Measurements from ENCODE around the gene WBP1L. TPM values are rescaled to one million over a fixed set of nuclear protein-coding genes. Genes with fewer than 3 reads are reported as not detected.

The WBP1L gene
- polyA plus RNA-seq, 3 donors: 24.8 to 43.0 (median 38.3) TPM

DNA sequence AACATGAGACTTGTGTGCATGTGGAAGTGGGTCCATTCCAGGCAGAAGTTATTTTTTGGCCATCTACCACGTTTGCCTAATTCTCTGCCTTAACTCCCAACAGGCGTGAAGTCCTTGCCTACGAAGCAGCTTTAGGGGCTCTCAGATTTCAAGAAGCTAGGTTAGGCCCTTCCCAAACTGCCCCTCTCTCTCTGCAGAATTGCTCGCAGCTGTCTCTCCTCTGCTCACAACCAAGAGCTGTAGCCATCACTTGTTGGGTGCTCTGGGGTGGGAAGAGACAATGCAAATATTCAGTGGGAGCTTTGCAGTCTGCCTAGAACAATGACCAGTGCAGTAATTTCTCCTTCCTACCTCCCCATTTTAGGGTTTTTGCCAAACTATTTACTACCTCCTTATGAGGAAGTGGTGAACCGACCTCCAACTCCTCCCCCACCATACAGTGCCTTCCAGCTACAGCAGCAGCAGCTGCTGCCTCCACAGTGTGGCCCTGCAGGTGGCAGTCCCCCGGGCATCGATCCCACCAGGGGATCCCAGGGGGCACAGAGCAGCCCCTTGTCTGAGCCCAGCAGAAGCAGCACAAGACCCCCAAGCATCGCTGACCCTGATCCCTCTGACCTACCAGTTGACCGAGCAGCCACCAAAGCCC lies 68.6 kb downstream of the WBP1L start:
- peak overlapping the region; percentile 50 for H3K4me2 ChIP-seq (replicated peaks; ENCODE audit: extremely low read depth, low read length, poor library complexity, severe bottlenecking)
- Mint-ChIP-seq H3K4me1 (peaks cover 67% of the 10 kb centered on the region), H3K36me3 (peaks cover 56 to 73% of the 10 kb centered on the region in 2 donors), H3K27ac (peak overlapping the region; percentile 91 to 99 (median 93)), H3K27me3 (ENCODE audit: low read depth in 3 of 3) (peaks cover 0 to 3% (median 0%) of the 10 kb centered on the region in 3 donors), H3K4me3 (peak overlapping the region in 1 of 2 donors; percentile 49), H3K9me3 (no peaks in the 10 kb centered on the region)
- peaks cover 9% of the 10 kb centered on the region for H3K79me2 ChIP-seq (ENCODE audit: insufficient read depth, low read length)
- no peak overlapping the region for H2AFZ ChIP-seq (ENCODE audit: insufficient read depth, low read depth, low read length, poor library complexity, severe bottlenecking)
- H3K9me3 ChIP-seq (replicated peaks in 1 of 2; ENCODE audit: control insufficient read depth in 1 of 2, insufficient read depth in 1 of 2, low read length in 2 of 2): no peaks in the 10 kb centered on the region
- peaks cover 25 to 56% of the 10 kb centered on the region in 2 donors for H3K36me3 ChIP-seq (replicated peaks in 1 of 2; ENCODE audit: control insufficient read depth in 1 of 2, insufficient read depth in 2 of 2, low read length in 2 of 2)
- H3K4me3 ChIP-seq (replicated peaks in 1 of 3; ENCODE audit: low read depth in 2 of 3, low read length in 3 of 3): peak overlapping the region in 1 of 3 experiments; percentile 38
- peak overlapping the region; percentile 17 for H3K9ac ChIP-seq (ENCODE audit: insufficient read depth, low read length, poor library complexity, severe bottlenecking)
- H4K20me1 ChIP-seq (ENCODE audit: insufficient read depth, low read length): no peaks in the 10 kb centered on the region
- peak; percentile 60 to 70 (median 65) for DNase-seq
- intact Hi-C loops (cut with micrococcal nuclease): no loop called here
- H3K4me1 ChIP-seq (ENCODE audit: control insufficient read depth in 1 of 2, insufficient read depth in 2 of 2, low read length in 2 of 2): peaks cover 68 to 80% of the 10 kb centered on the region in 2 donors
- no peaks in the 10 kb centered on the region for H3K27me3 ChIP-seq (ENCODE audit: control insufficient read depth in 2 of 2, insufficient read depth in 2 of 2, low read length in 2 of 2)
- 34% methylated on average over 8 of the region's 9 CpGs for WGBS (ENCODE audit: insufficient coverage)
- TF ChIP-seq, protein P1, sequence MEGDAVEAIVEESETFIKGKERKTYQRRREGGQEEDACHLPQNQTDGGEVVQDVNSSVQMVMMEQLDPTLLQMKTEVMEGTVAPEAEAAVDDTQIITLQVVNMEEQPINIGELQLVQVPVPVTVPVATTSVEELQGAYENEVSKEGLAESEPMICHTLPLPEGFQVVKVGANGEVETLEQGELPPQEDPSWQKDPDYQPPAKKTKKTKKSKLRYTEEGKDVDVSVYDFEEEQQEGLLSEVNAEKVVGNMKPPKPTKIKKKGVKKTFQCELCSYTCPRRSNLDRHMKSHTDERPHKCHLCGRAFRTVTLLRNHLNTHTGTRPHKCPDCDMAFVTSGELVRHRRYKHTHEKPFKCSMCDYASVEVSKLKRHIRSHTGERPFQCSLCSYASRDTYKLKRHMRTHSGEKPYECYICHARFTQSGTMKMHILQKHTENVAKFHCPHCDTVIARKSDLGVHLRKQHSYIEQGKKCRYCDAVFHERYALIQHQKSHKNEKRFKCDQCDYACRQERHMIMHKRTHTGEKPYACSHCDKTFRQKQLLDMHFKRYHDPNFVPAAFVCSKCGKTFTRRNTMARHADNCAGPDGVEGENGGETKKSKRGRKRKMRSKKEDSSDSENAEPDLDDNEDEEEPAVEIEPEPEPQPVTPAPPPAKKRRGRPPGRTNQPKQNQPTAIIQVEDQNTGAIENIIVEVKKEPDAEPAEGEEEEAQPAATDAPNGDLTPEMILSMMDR (IDR thresholded peaks at IDR 0.05): no peak
- peak overlapping the region; percentile 26 to 85 for H3K27ac ChIP-seq (ENCODE audit: low read depth in 1 of 2, low read length in 2 of 2)

DNA sequence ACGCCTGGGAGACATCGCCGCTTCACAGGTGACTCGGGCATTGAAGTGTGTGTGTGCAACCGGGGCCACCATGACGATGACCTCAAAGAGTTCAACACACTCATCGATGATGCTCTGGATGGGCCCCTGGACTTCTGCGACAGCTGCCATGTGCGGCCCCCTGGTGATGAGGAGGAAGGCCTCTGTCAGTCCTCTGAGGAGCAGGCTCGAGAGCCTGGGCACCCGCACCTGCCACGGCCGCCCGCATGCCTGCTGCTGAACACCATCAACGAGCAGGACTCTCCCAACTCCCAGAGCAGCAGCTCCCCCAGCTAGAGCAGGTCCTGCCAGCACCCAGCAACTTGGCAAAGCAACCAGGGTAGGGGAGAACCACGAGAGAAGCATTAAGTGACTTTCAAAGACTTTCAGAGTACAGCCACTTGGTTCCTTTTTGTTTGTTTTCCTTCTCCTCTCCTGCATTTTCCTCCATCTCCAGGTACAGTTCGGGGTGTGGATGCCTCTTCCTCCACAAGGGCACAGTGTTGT lies 69.3 kb downstream of the WBP1L start:
- Histone ChIP-seq H3K4me3 (replicated peaks in 1 of 3; ENCODE audit: low read depth in 2 of 3, low read length in 3 of 3) (peak overlapping the region in 1 of 3 experiments; percentile 38), H3K4me1 (ENCODE audit: control insufficient read depth in 1 of 2, insufficient read depth in 2 of 2, low read length in 2 of 2) (peaks cover 75 to 87% of the 10 kb centered on the region in 2 donors), H3K27me3 (ENCODE audit: control insufficient read depth in 2 of 2, insufficient read depth in 2 of 2, low read length in 2 of 2) (no peaks in the 10 kb centered on the region), H3K27ac (ENCODE audit: low read depth in 1 of 2, low read length in 2 of 2) (peak overlapping the region in 1 of 2 donors; percentile 99), H3K79me2 (ENCODE audit: insufficient read depth, low read length) (peaks cover 9% of the 10 kb centered on the region), H4K20me1 (ENCODE audit: insufficient read depth, low read length) (no peaks in the 10 kb centered on the region), H3K36me3 (replicated peaks in 1 of 2; ENCODE audit: control insufficient read depth in 1 of 2, insufficient read depth in 2 of 2, low read length in 2 of 2) (peaks cover 25 to 56% of the 10 kb centered on the region in 2 donors), H2AFZ (ENCODE audit: insufficient read depth, low read depth, low read length, poor library complexity, severe bottlenecking) (no peak overlapping the region), H3K9me3 (replicated peaks in 1 of 2; ENCODE audit: control insufficient read depth in 1 of 2, insufficient read depth in 1 of 2, low read length in 2 of 2) (no peaks in the 10 kb centered on the region), H3K4me2 (replicated peaks; ENCODE audit: extremely low read depth, low read length, poor library complexity, severe bottlenecking) (peak overlapping the region; percentile 50), H3K9ac (ENCODE audit: insufficient read depth, low read length, poor library complexity, severe bottlenecking) (no peak overlapping the region)
- peaks cover 73% of the 10 kb centered on the region for H3K4me1 Mint-ChIP-seq
- TF ChIP-seq, protein P1 (IDR thresholded peaks at IDR 0.05): no peak
- H3K36me3 Mint-ChIP-seq: peaks cover 55 to 69% of the 10 kb centered on the region in 2 donors
- H3K9me3 Mint-ChIP-seq: no peaks in the 10 kb centered on the region
- intact Hi-C loops (cut with micrococcal nuclease): no loop called here
- DNase-seq: no peak
- H3K27me3 Mint-ChIP-seq (ENCODE audit: low read depth in 3 of 3): peaks cover 0 to 3% (median 0%) of the 10 kb centered on the region in 3 donors
- H3K27ac Mint-ChIP-seq: peak overlapping the region; percentile 46 to 100 (median 95)
- no peak overlapping the region for H3K4me3 Mint-ChIP-seq
- 97% methylated on average over 15 of the region's 17 CpGs for WGBS (ENCODE audit: insufficient coverage)

All from CD14-positive monocyte (primary cell).